ENCODE measurements around the gene LRP6.

The LRP6 gene

GRCh38 chr12:12302976-12303375 is 36.1 kb upstream of the LRP6 start:
- Histone ChIP-seq H3K4me3 (ENCODE audit: low read length) (no peak overlapping the region), H3K27me3 (ENCODE audit: control insufficient read depth, low read length) (peaks cover 5% of the 10 kb centered on the region), H3K4me1 (ENCODE audit: control insufficient read depth, low read length) (no peaks in the 10 kb centered on the region), H4K20me1 (ENCODE audit: control insufficient read depth, insufficient read depth, low read depth, low read length) (no peaks in the 10 kb centered on the region), H3K79me2 (ENCODE audit: control insufficient read depth, low read length) (no peaks in the 10 kb centered on the region), H3K4me2 (ENCODE audit: low read length) (no peak overlapping the region), H3F3A (ENCODE audit: control insufficient read depth, insufficient read depth) (no peaks in the 10 kb centered on the region), H3K36me3 (ENCODE audit: control insufficient read depth, low read length) (no peaks in the 10 kb centered on the region), H3K9me2 (replicated peaks; ENCODE audit: control insufficient read depth, low read length) (no peaks in the 10 kb centered on the region), H3K9me3 (ENCODE audit: control insufficient read depth, insufficient read depth, low read length) (no peaks in the 10 kb centered on the region), H3K27ac (ENCODE audit: low read depth, low read length) (no peak overlapping the region)
- TF ChIP-seq CTCF (IDR thresholded peaks at IDR 0.05; ENCODE audit: low read depth, low read length, poor library complexity, severe bottlenecking), result no peak

GRCh38 chr12:12301122-12301521 is 34.3 kb upstream of the LRP6 start:
- Histone ChIP-seq H3K4me1 (ENCODE audit: control insufficient read depth, low read length) (no peaks in the 10 kb centered on the region), H3K27ac (ENCODE audit: low read depth, low read length) (no peak overlapping the region), H3K4me2 (ENCODE audit: low read length) (no peak overlapping the region), H3K27me3 (ENCODE audit: control insufficient read depth, low read length) (peaks cover 2% of the 10 kb centered on the region; the same call in 1 of the 2 replicates), H3K4me3 (ENCODE audit: low read length) (no peak overlapping the region), H4K20me1 (ENCODE audit: control insufficient read depth, insufficient read depth, low read depth, low read length) (no peaks in the 10 kb centered on the region), H3K36me3 (ENCODE audit: control insufficient read depth, low read length) (no peaks in the 10 kb centered on the region), H3K9me2 (replicated peaks; ENCODE audit: control insufficient read depth, low read length) (no peaks in the 10 kb centered on the region), H3K79me2 (ENCODE audit: control insufficient read depth, low read length) (no peaks in the 10 kb centered on the region), H3F3A (ENCODE audit: control insufficient read depth, insufficient read depth) (no peaks in the 10 kb centered on the region), H3K9me3 (ENCODE audit: control insufficient read depth, insufficient read depth, low read length) (no peaks in the 10 kb centered on the region)
- TF ChIP-seq CTCF (IDR thresholded peaks at IDR 0.05; ENCODE audit: low read depth, low read length, poor library complexity, severe bottlenecking) (no peak), EZH2phosphoT487 (IDR thresholded peaks at IDR 0.05; ENCODE audit: borderline replicate concordance, low read length) (no peak)

- no peak overlapping the region for H3K27ac ChIP-seq (ENCODE audit: low read depth, low read length)
- no peaks in the 10 kb centered on the region for H3K9me2 ChIP-seq (replicated peaks; ENCODE audit: control insufficient read depth, low read length)
- no peak overlapping the region for H3K4me3 ChIP-seq (ENCODE audit: low read length)
- H3K4me1 ChIP-seq (ENCODE audit: control insufficient read depth, low read length), result no peaks in the 10 kb centered on the region
- no peaks in the 10 kb centered on the region for H3K36me3 ChIP-seq (ENCODE audit: control insufficient read depth, low read length)
- H4K20me1 ChIP-seq (ENCODE audit: control insufficient read depth, insufficient read depth, low read depth, low read length), result no peaks in the 10 kb centered on the region
- no peak overlapping the region for H3K4me2 ChIP-seq (ENCODE audit: low read length)
- no peaks in the 10 kb centered on the region for H3K27me3 ChIP-seq (ENCODE audit: control insufficient read depth, low read length)
- H3K9me3 ChIP-seq (ENCODE audit: control insufficient read depth, insufficient read depth, low read length), result no peaks in the 10 kb centered on the region
- H3K79me2 ChIP-seq (ENCODE audit: control insufficient read depth, low read length), result no peaks in the 10 kb centered on the region
- no peak for TF ChIP-seq CTCF (IDR thresholded peaks at IDR 0.05; ENCODE audit: low read depth, low read length, poor library complexity, severe bottlenecking)
- no peak for TF ChIP-seq EZH2phosphoT487 (IDR thresholded peaks at IDR 0.05; ENCODE audit: borderline replicate concordance, low read length)
- H3F3A ChIP-seq (ENCODE audit: control insufficient read depth, insufficient read depth), result no peaks in the 10 kb centered on the region
Observed at GRCh38 chr12:12297201-12297830, 30.5 kb upstream of the LRP6 start.
